Upper lobe of left lung (tissue), 4 donors: Measurements from ENCODE around the gene C2CD4D.

Experiments used
- POLR2A ChIP-seq, 4 donors: fragments of 450-650 bp; IDR thresholded peaks; one replicate each; pipeline ENCODE4 v1.5.1; 2016 to 2017; ENCODE audit warnings: antibody characterized with exemption in 4 of 4, mild to moderate bottlenecking in 2 of 4
- POLR2AphosphoS5 ChIP-seq, 2 donors: sonication (generic); formaldehyde crosslinking; IDR thresholded peaks; one replicate each; pipeline ENCODE4 v1.5.1; 2017; ENCODE audit warnings: antibody characterized with exemption in 2 of 2
- TF ChIP-seq, protein P1 (sequence below), 6 experiments: fragments of 450-650 bp in 4 of 6; fragments of 200-600 bp in 2 of 6; sonication (generic) in 2 of 6; IDR thresholded peaks; one replicate each; pipeline ENCODE4 v1.5.1; 2016 to 2019; ENCODE audit warnings: antibody characterized with exemption in 6 of 6

- TF ChIP-seq, protein P1, sequence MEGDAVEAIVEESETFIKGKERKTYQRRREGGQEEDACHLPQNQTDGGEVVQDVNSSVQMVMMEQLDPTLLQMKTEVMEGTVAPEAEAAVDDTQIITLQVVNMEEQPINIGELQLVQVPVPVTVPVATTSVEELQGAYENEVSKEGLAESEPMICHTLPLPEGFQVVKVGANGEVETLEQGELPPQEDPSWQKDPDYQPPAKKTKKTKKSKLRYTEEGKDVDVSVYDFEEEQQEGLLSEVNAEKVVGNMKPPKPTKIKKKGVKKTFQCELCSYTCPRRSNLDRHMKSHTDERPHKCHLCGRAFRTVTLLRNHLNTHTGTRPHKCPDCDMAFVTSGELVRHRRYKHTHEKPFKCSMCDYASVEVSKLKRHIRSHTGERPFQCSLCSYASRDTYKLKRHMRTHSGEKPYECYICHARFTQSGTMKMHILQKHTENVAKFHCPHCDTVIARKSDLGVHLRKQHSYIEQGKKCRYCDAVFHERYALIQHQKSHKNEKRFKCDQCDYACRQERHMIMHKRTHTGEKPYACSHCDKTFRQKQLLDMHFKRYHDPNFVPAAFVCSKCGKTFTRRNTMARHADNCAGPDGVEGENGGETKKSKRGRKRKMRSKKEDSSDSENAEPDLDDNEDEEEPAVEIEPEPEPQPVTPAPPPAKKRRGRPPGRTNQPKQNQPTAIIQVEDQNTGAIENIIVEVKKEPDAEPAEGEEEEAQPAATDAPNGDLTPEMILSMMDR (IDR thresholded peaks at IDR 0.05), result no peak
- no peak for TF ChIP-seq POLR2A (IDR thresholded peaks at IDR 0.05)
- TF ChIP-seq POLR2AphosphoS5 (IDR thresholded peaks at IDR 0.05), result no peak
These were observed 573 bp downstream of the C2CD4D start for GRCh38 chr1:151839082-151839412.
